Left renal pelvis (tissue), 4 donors: ENCODE results near the gene SLC6A3. TPM values are rescaled to one million over a fixed set of nuclear protein-coding genes. Genes with fewer than 3 reads are reported as not detected.

Experiments used
- DNase-seq, 4 donors: peaks; one replicate each; pipeline ENCODE4 v3.0.0-alpha.2; 2013; ENCODE audit warnings: low read depth in 4 of 4, low spot score in 3 of 4
- polyA plus RNA-seq, 4 donors: library from polyadenylated mRNA; unstranded; fragments of 120-200 nt; gene quantifications; one replicate each; pipeline ENCODE4 v1.2.1, GENCODE V29; 2013; ENCODE audit not compliant: insufficient read length in 4 of 4

SLC6A3 gene
- under 1 TPM; 0.14 to 0.72 (median 0.56) TPM for polyA plus RNA-seq

DNA sequence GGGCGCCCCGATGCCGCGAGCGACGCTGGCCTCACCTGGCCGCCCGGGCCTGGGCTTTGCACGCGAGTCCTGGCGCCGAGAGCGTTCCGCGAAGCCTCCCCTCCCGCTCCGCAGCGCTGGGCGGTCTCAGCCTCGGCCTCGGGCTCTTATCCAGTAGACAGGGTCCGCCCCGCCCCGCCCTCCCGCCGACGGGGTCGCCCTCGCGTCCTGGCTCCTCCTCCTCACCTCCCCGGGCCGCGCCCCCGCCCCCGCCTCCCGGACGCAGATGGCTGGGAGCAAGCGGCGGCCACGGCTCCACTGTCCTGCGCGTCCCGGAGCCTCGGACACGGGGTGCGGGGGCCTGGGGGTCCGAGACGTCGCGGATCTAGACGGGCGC is at the start of gene SLC6A3:
Gene SLC6A3, minus strand, starts transcription at position 128 of the 376 bp plus-strand sequence. CDS start 2,243 bp downstream, outside the sequence.
- DNase-seq, result peak in 2 of 4 donors; percentile 16 to 39

- DNase-seq, result no peak
Observed at GRCh38 chr5:1493941-1494340, 48.7 kb upstream of the SLC6A3 start.

GRCh38 chr5:1493413-1493812 is 48.2 kb upstream of the SLC6A3 start:
- no peak for DNase-seq

DNA sequence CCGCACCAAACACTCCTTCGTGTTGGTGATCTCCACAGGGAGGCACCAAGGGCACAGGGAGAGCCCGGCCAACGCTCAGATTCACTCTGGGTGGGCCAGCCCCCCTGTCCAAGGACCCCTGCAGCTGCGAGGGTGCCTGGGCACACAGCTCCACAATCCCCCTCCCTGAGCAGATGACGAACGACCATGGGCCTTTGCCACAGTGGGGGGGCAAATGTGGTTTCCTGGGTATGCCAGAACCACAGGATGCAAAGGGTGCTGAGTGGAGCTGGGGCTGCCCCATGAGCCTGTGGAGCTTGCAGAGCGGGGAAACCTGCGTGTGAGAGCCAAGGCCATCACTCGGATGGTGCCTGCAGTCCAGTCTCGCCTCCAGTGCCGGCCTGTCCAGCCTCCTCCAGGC is 47.5 kb upstream of the SLC6A3 start:
- DNase-seq, result no peak

GRCh38 chr5:1490376-1490775 is 45.1 kb upstream of the SLC6A3 start:
- DNase-seq, result no peak

DNA sequence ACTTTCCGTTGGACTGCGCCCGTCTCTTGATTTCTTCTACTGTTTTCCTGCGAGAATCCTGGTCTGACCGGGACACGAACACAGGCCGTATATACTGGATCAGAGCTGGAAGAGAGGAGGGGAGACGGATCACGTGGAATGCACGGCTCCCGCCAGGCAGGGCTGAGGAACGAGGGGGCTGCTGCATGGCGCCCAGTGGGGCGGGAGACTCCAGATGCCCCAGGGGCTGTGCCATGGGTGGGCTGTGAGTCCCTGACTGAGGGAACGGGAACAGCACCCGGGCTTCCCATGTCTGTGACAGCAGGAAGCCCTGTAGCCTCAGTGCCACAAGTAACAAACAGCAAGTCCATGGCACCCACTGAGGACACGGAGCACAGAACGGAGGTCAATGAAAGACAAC is 44.5 kb upstream of the SLC6A3 start:
- DNase-seq, result no peak

GRCh38 chr5:1488882-1489680 is 43.8 kb upstream of the SLC6A3 start:
- no peak for DNase-seq

- no peak for DNase-seq
Observed at GRCh38 chr5:1487079-1487764, 42.0 kb upstream of the SLC6A3 start.

DNA sequence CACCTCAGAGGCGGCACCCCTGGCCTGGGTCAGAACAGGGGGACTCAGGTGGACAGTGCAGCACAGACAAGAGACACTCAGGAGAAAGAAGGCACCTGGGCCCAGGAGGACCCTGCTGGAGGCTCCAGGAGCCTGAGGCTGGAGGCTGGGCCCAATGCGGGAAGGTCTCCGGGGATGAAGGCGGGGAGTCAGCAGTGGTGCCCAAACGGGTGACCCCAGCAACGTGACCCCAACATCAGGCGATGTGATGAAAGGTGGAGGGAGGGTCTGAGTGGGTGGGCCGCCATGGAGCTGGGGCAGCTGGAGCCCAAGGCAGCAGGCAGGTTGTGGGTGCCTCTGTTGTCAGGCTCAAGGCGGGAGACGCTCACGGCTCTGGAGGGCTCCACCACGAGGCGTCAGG is 41.0 kb upstream of the SLC6A3 start:
- no peak for DNase-seq

- no peak for DNase-seq
Observed at GRCh38 chr5:1485579-1486118, 40.4 kb upstream of the SLC6A3 start.

DNA sequence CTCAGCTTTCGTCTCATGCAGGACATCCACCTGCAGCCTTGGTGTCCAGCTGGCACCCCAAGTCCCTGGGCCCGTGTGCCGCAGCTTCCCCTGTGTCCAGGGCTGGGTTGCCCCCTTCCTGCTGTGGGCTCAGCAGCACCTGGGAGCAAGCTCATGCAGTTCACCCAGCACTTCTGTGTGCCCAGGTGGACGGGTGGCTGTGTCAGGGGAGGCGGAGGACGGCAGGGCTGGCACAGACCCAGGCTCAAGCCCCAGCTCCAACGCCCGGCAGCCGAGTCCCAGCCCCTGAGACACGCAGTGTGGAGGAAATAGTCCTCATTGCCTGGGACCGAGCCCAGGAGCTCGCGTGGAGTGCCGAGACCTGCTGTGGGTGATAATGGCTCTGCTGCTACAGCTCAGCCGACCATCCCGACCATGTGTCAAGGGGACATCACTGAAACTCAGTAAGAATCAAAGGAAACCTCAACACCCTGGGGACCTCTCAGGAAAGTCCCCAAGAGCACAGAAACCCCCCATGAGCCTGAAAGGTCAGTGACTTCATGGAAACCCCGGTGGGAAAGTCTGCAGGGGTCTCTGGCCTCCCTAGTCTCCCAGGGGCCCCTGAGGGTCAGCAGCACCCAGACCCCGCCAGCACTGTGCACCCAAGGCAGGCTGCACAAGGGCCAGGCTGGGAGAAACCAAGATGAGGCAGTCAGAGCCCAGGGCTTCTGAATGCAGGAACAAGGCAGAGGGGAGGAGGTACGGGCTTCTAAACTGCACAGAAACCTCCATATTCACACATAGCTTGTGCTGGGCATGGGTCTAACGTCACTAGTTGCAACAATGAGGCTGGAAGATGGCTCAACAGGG is 39.7 kb upstream of the SLC6A3 start:
- DNase-seq, result no peak

DNA sequence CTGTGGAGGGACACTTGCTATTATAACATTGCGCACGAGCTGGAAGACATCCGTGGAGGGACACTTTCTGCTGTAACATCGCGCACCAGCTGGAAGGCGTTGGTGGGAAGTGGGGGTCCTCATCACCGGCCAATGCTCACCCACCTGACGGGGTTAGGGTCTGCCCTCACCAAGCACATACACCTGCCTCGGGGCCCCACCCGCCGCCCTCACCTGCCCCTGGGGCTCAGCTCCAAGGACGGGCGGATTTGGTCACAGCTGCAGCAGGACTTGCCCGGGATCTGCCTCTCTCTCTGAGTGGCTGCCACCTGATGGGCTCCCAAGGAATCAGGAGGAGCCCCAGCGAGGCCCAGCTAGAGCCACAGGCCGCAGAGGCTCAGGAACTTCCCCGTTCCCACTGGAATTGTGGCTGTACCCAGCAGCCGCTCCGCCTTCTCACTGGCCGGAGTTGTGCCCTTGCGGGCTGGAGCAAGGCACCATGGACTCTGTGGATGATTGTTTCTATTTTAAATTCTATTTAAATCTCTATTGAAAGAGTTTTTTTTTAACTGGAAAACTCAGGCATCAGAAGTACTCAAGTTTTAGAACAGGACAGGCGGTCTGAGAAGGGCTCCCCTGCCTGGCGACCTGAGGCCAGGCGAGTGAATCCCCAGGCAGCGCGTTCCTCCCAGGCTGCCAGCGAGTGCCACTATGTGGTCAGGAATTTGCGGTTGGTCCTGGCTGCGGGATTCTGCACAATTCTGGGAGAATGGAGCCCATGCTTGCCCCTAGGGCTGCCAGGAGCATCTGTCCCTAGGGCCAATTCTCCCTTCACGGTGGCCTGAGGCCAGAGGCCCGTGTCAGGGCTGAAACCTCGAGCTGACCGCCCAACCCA is 38.9 kb upstream of the SLC6A3 start:
- no peak for DNase-seq

GRCh38 chr5:1483064-1483463 is 37.8 kb upstream of the SLC6A3 start:
- DNase-seq, result no peak

GRCh38 chr5:1481959-1482331 is 36.7 kb upstream of the SLC6A3 start:
- DNase-seq, result no peak

- no peak for DNase-seq
Observed at GRCh38 chr5:1481266-1481958, 36.2 kb upstream of the SLC6A3 start.

DNA sequence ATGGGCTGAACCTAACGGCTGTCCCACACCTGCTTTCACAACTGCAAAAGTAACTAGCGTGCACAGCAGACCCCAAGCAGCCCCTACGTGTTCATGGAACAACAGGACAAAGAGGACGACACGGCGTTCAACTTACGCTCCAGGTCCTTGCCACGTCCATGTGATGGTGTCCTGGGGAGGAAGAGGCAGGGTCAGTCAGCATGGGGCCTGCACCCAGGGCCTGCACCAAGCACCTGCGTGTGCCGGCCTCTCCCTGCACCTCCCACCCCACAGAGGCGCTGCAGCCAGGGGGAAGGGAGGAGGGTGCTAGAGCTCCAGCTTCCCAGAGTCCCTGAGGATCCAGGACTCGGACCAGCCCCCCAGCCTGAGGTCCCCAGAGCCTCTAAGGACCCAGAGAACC is 35.6 kb upstream of the SLC6A3 start:
- no peak for DNase-seq

DNA sequence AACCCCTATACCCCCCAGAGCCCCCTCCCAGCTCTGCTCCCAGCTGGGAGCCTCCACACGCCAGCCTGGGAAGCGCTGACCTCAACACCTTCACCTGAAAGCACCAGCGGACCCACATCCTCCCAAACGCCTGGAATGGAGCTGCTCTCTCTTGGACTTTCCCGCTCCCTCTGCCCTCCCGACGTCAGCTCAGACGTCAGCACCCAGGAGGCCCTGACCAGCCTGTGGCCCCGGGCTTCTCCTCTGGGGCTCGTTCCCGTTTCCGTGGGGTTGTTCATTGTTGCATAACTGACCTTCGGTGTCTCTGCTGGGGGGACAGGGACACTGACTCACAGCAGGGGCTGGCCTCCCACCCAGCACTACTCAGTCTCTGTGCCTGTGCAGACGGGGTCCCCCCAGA is 35.0 kb upstream of the SLC6A3 start:
- DNase-seq, result no peak

DNA sequence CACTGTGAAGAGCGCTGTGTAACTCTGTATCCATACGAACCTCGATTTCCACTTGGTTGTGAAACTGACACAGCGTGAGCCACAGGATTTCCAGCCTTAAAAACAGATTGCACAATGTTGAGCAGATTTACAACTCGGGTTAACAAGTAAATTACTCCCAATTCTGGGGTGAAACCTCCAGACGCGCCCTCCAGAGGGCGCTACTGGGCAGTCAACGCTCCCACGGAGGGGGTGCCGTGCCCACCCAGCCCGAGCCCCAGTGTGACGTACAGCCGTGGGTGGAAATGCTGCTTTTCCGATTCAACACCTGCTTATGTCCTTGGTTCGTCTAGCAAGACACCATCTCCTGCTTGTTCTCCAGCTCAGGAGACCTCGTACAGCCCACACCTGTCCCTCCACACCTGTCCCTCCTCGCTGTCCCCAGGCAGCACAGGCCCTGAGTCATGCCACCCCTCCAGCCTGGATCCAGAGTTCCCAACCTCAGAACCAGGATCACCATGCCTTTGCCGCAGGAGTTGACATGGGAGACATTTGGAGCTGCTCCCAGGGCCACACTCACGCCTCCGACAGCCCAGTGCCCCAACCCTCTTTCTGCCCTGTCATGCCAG is 34.4 kb upstream of the SLC6A3 start:
- no peak for DNase-seq

GRCh38 chr5:1479066-1479465 is 33.8 kb upstream of the SLC6A3 start:
- DNase-seq, result no peak
